Endothelial cell of umbilical vein (primary cell): Measurements from ENCODE around the gene SIPA1L3. TPM values are rescaled to one million over a fixed set of nuclear protein-coding genes. Genes with fewer than 3 reads are reported as not detected.

Source experiments
- BruUV-seq: library from RNA; stranded (reverse); fragments of 400-500 nt; replicated peaks from 2 replicates; lab custom pipeline; 2021; lab: Mats Ljungman, UMichigan
- CTCF ChIA-PET: fragments of 300-600, 350-600 bp; sonication (Branson Sonifier 250); formaldehyde crosslinking; loops from one replicate; lab custom pipeline; 2021; ENCODE audit warnings: antibody characterized with exemption, inconsistent platforms; lab: Charles Lee
- POLR2A ChIA-PET: fragments of 300-600, 350-600 bp; sonication (Branson Sonifier 250); formaldehyde crosslinking; loops from one replicate; lab custom pipeline; 2021; ENCODE audit warnings: antibody characterized with exemption, inconsistent platforms; lab: Charles Lee
- DNase-seq: peaks from one replicate; pipeline ENCODE4 v3.0.0-alpha.2; 2011; ENCODE audit warnings: low read depth, low spot score
- FAIRE-seq: peaks from 2 replicates; lab custom pipeline; 2011; peaks lifted over from hg19 to GRCh38; lab: Jason Lieb, UNC
- H2AFZ ChIP-seq: 2 replicates; pipeline ENCODE4 v1.6.0; 2012; ENCODE audit warnings: low read depth, low read length, control low read depth, inconsistent platforms
- H3K27ac ChIP-seq: 2 replicates; pipeline ENCODE4 v1.5.1; 2011; ENCODE audit warnings: low read depth, mild to moderate bottlenecking, control low read depth, low read length, moderate library complexity; ENCODE audit not compliant: insufficient read depth
- H3K27me3 ChIP-seq, 2 experiments: 2 replicates each; pipeline versions ENCODE4 v1.6.0 to v1.6.1; 2011; ENCODE audit warnings: low read length in 2 of 2, mixed read lengths in 1 of 2; ENCODE audit not compliant: control insufficient read depth in 2 of 2, insufficient read depth in 2 of 2
- H3K36me3 ChIP-seq, 2 experiments: 2 replicates in 1 of 2; 3 replicates in 1 of 2; pipeline ENCODE4 v1.5.1; 2011; ENCODE audit warnings: low read length in 2 of 2, mild to moderate bottlenecking in 1 of 2, moderate library complexity in 1 of 2; ENCODE audit not compliant: control insufficient read depth in 2 of 2, insufficient read depth in 2 of 2; ENCODE audit errors: extremely low read depth in 1 of 2
- H3K4me1 ChIP-seq: 3 replicates; pipeline ENCODE4 v1.5.1; 2011; ENCODE audit warnings: mild to moderate bottlenecking, low read length; ENCODE audit not compliant: control insufficient read depth, insufficient read depth; ENCODE audit errors: extremely low read depth
- H3K4me2 ChIP-seq: 2 replicates; pipeline ENCODE4 v1.6.1; 2011; ENCODE audit warnings: low read length, control low read depth, mixed read lengths; ENCODE audit not compliant: insufficient read depth
- H3K4me3 ChIP-seq, 3 experiments: fragments of 200-600 bp in 1 of 3; sonication (generic), shearing (Covaris generic) in 1 of 3; replicated peaks in 1 of 3; 2 replicates each; pipeline ENCODE4 v1.5.1; 2011 to 2016; ENCODE audit warnings: control low read depth in 3 of 3, low read length in 3 of 3, mild to moderate bottlenecking in 2 of 3, inconsistent platforms in 1 of 3, low read depth in 1 of 3, moderate library complexity in 1 of 3; ENCODE audit not compliant: insufficient read depth in 1 of 3
- H3K79me2 ChIP-seq: 2 replicates; pipeline ENCODE4 v1.6.0; 2012; ENCODE audit warnings: low read length, inconsistent platforms; ENCODE audit not compliant: control insufficient read depth, insufficient read depth
- H3K9ac ChIP-seq: replicated peaks from 2 replicates; pipeline ENCODE3; 2011; ENCODE audit warnings: low read length, control low read depth; ENCODE audit not compliant: insufficient read depth; ENCODE audit errors: extremely low read depth
- H3K9me1 ChIP-seq: replicated peaks from 3 replicates; pipeline ENCODE4 v1.6.0; 2011; ENCODE audit warnings: mild to moderate bottlenecking, low read length; ENCODE audit not compliant: control insufficient read depth, insufficient read depth; ENCODE audit errors: extremely low read depth
- H3K9me3 ChIP-seq: replicated peaks from 2 replicates; pipeline ENCODE4 v1.5.1; 2012; ENCODE audit warnings: low read length, inconsistent platforms; ENCODE audit not compliant: control insufficient read depth, insufficient read depth
- H4K20me1 ChIP-seq: replicated peaks from 2 replicates; pipeline ENCODE3; 2011; ENCODE audit warnings: mild to moderate bottlenecking, low read length; ENCODE audit not compliant: control insufficient read depth, insufficient read depth; ENCODE audit errors: extremely low read depth
- CTCF ChIP-seq, 2 donors: IDR thresholded peaks; 1 replicate in 1 of 2; 2 replicates in 1 of 2; pipeline ENCODE4 v1.5.1; 2011; ENCODE audit warnings: low read length in 2 of 2, mild to moderate bottlenecking in 2 of 2, moderate library complexity in 2 of 2, control low read depth in 1 of 2, inconsistent platforms in 1 of 2, low read depth in 1 of 2; ENCODE audit not compliant: insufficient read depth in 1 of 2; ENCODE audit errors: extremely low read depth in 1 of 2
- EZH2 ChIP-seq: IDR thresholded peaks from 2 replicates; pipeline ENCODE4 v1.6.1; 2012; ENCODE audit warnings: borderline replicate concordance, low read depth, mild to moderate bottlenecking, moderate library complexity, low read length, inconsistent platforms; ENCODE audit not compliant: severe bottlenecking
- FOS ChIP-seq: IDR thresholded peaks from 2 replicates; pipeline ENCODE4 v1.6.1; 2011; ENCODE audit warnings: mild to moderate bottlenecking, low read length, moderate library complexity, borderline replicate concordance; ENCODE audit not compliant: insufficient read depth
- GATA2 ChIP-seq: IDR thresholded peaks from 2 replicates; pipeline ENCODE4 v1.7.0; 2011; ENCODE audit warnings: low read depth, mild to moderate bottlenecking, moderate library complexity, mixed read lengths, low read length; ENCODE audit not compliant: insufficient read length, insufficient read depth
- JUN ChIP-seq: IDR thresholded peaks from 2 replicates; pipeline ENCODE4 v1.6.1; 2011; ENCODE audit warnings: borderline replicate concordance, low read depth; ENCODE audit not compliant: insufficient read length, insufficient read depth
- MAX ChIP-seq: IDR thresholded peaks from 2 replicates; pipeline ENCODE4 v1.6.1; 2011; ENCODE audit not compliant: insufficient read depth, insufficient read length
- MYC ChIP-seq: IDR thresholded peaks from one replicate; pipeline ENCODE4 v1.6.1; 2011; ENCODE audit warnings: mild to moderate bottlenecking, low read depth, low read length
- POLR2A ChIP-seq: IDR thresholded peaks from 2 replicates; pipeline ENCODE4 v1.6.1; 2012; ENCODE audit warnings: low read depth, mild to moderate bottlenecking, control low read depth, low read length
- POLR2AphosphoS5 ChIP-seq: IDR thresholded peaks from 2 replicates; pipeline ENCODE4 v1.6.1; 2012; ENCODE audit warnings: low read depth, mild to moderate bottlenecking, control low read depth, low read length, moderate library complexity; ENCODE audit not compliant: insufficient read depth
- dilution Hi-C: fragments of 300-500 bp; cut with MboI; formaldehyde crosslinking; loops from one replicate; pipeline ENCODE4 v1.15.0; 2019; ENCODE audit warnings: low sequenced_read_pairs; ENCODE audit not compliant: extremely low pct_ligation_motif_present
- intact Hi-C: fragments of 100-400 bp; cut with micrococcal nuclease; formaldehyde crosslinking; loops from one replicate; pipeline ENCODE4 v1.10.0; 2022
- polyA plus RNA-seq, 4 experiments: library from polyadenylated mRNA; depleted of rRNA in 3 of 4; stranded (reverse) in 3 of 4; unstranded in 1 of 4; fragments of >200 nt; gene quantifications; 2 replicates each; pipeline versions ENCODE4 v1.2.1 to v1.2.3, GENCODE V29; 2011 to 2012; ENCODE audit warnings: missing spikeins in 1 of 4
- total RNA-seq: library from RNA; stranded (reverse); gene quantifications from 2 replicates; pipeline ENCODE4 v1.2.3, GENCODE V29; 2021

The SIPA1L3 gene
- total and polyA plus RNA-seq, 2 donors (not counting 3 experiments of a cell fraction or from before 2014, with no cell fraction given): 14.2 to 47.2 TPM

- H3K79me2 ChIP-seq: no peaks in the 10 kb centered on the region
- no peak overlapping the region for H2AFZ ChIP-seq
- BruUV-seq: no TSS peak
- H3K9me3 ChIP-seq: no peaks in the 10 kb centered on the region
- H4K20me1 ChIP-seq: no peaks in the 10 kb centered on the region
- H3K9me1 ChIP-seq: no peaks in the 10 kb centered on the region
- DNase-seq (no peak), FAIRE-seq (no peak)
- dilution Hi-C loops: no loop called here
- TF ChIP-seq MYC (no peak), CTCF (IDR thresholded peaks at IDR 0.05; ENCODE audit: extremely low read depth in 1 of 2, insufficient read depth in 1 of 2, low read depth in 1 of 2, low read length in 2 of 2) (no peak), MAX (no peak), FOS (no peak), JUN (no peak), EZH2 (no peak), POLR2AphosphoS5 (no peak), POLR2A (no peak), GATA2 (no peak)
- intact Hi-C loops: no loop called here
- H3K27me3 ChIP-seq: no peaks in the 10 kb centered on the region
- peaks cover 0 to 7% of the 10 kb centered on the region in 2 experiments for H3K36me3 ChIP-seq
- ChIA-PET CTCF (interaction anchor here (0.6 to 3.1 kb wide), 2 partner anchors 74 to 281 kb away, joined by 3 to 9 read pairs; no protein-coding TSS in a partner anchor), POLR2A (no interaction called here)
- no peaks in the 10 kb centered on the region for H3K4me1 ChIP-seq
- H3K9ac ChIP-seq: no peak overlapping the region
- no peak overlapping the region for H3K4me3 ChIP-seq
- H3K4me2 ChIP-seq: no peak overlapping the region
- H3K27ac ChIP-seq: no peak overlapping the region
Measured at GRCh38 chr19:38182536-38183210, 275.7 kb downstream of the SIPA1L3 start.
